Body of pancreas (tissue), 4 donors: Measurements from ENCODE around the gene WDR82. TPM values are rescaled to one million over a fixed set of nuclear protein-coding genes. Genes with fewer than 3 reads are reported as not detected.
"Not testable (repeated sequence)": the region's sequence is repeated elsewhere in the genome, so short reads cannot be mapped to it uniquely, and the experiment has no call there.

Experiments
- ATAC-seq: fragments of 150-250 bp; one replicate; pipeline ENCODE4 v1.9.1; 2016
- DNase-seq, 4 donors: peaks; one replicate each; pipeline ENCODE4 v3.0.0-alpha.2; 2019
- H3K27ac ChIP-seq, 4 donors: fragments of 200-600 bp; sonication (generic); 1 replicate in 3 of 4; 2 replicates in 1 of 4; pipeline versions ENCODE4 v1.5.1 to v1.6.1; 2016 to 2019; ENCODE audit warnings: mild to moderate bottlenecking in 1 of 4, mixed read lengths in 1 of 4, moderate library complexity in 1 of 4
- H3K27me3 ChIP-seq, 2 donors: fragments of 200-600 bp; sonication (generic); one replicate each; pipeline ENCODE4 v1.6.0; 2016; ENCODE audit warnings: mild to moderate bottlenecking in 1 of 2
- H3K36me3 ChIP-seq, 2 donors: fragments of 200-600 bp; sonication (generic); replicated peaks in 1 of 2; 2 replicates each; pipeline ENCODE4 v1.5.1; 2016; ENCODE audit warnings: low read depth in 2 of 2; ENCODE audit not compliant: insufficient read depth in 1 of 2
- H3K4me1 ChIP-seq: fragments of 200-600 bp; sonication (generic); one replicate; pipeline ENCODE4 v1.6.0; 2016
- H3K4me3 ChIP-seq, 2 donors: fragments of 200-600 bp; sonication (generic); 1 replicate in 1 of 2; 2 replicates in 1 of 2; pipeline ENCODE4 v1.5.1; 2016 to 2019
- H3K9me3 ChIP-seq, 3 donors: fragments of 200-600 bp; sonication (generic); 1 replicate in 2 of 3; 2 replicates in 1 of 3; pipeline ENCODE4 v1.5.1; 2016
- CTCF ChIP-seq, 7 experiments: fragments of 450-650 bp in 4 of 7; fragments of 200-600 bp in 3 of 7; sonication (generic) in 3 of 7; IDR thresholded peaks; one replicate each; pipeline ENCODE4 v1.5.1; 2016 to 2019; ENCODE audit warnings: antibody characterized with exemption in 7 of 7
- POLR2A ChIP-seq, 3 donors: fragments of 450-650 bp; IDR thresholded peaks; one replicate each; pipeline ENCODE4 v1.6.1; 2016; ENCODE audit warnings: antibody characterized with exemption in 3 of 3, mild to moderate bottlenecking in 2 of 3
- whole genome bisulfite sequencing, 2 donors: methylation state at CpG; one replicate each; pipeline ENCODE4 v1.1.5; 2017; 5-methylcytosine and 5-hydroxymethylcytosine counted together
- intact Hi-C: fragments of 100-400 bp; cut with DNase I; formaldehyde crosslinking; loops from one replicate; pipeline ENCODE4 v1.15.1; 2023
- total RNA-seq, 2 donors: library from RNA; depleted of rRNA; stranded (reverse); fragments of >200 nt; gene quantifications; one replicate each; pipeline ENCODE4 v1.1.0, GENCODE V29; 2016

The WDR82 gene
- total RNA-seq, 2 donors from 2014 or later, result 19.1 to 21.5 TPM

- ATAC-seq (peak; percentile 38), DNase-seq (peak; percentile 81 to 86 (median 84))
- H3K36me3 ChIP-seq, result no peaks in the 10 kb centered on the region
- H3K4me3 ChIP-seq, result peak overlapping the region; percentile 55 to 85
- peaks cover 66% of the 10 kb centered on the region for H3K4me1 ChIP-seq
- H3K27ac ChIP-seq, result peak overlapping the region; percentile 87 to 98 (median 97)
- TF ChIP-seq POLR2A (IDR thresholded peaks at IDR 0.05), result peak; percentile 48 to 82 (median 76)
- no peak for TF ChIP-seq CTCF (IDR thresholded peaks at IDR 0.05)
- intact Hi-C loops, result no loop called here
- H3K27me3 ChIP-seq, result no peaks in the 10 kb centered on the region
- no peaks in the 10 kb centered on the region for H3K9me3 ChIP-seq
- 0 to 3% methylated on average over 28 of the region's 28 CpGs for whole genome bisulfite sequencing, 2 donors
Observed at GRCh38 chr3:52277071-52277964, 1.1 kb downstream of the WDR82 start.

GRCh38 chr3:52274781-52275180 is 3.7 kb downstream of the WDR82 start:
- H3K4me3 ChIP-seq, DNase-seq, H3K27me3 ChIP-seq, H3K9me3 ChIP-seq, H3K36me3 ChIP-seq, ATAC-seq, intact Hi-C loops, H3K27ac ChIP-seq: not testable (repeated sequence)
- H3K4me1 ChIP-seq, result peaks cover 77% of the 10 kb centered on the region
- 91 to 94% methylated on average over 18 of the region's 18 CpGs for WGBS, 2 donors

- Histone ChIP-seq H3K27ac (no peak overlapping the region), H3K4me1 (peaks cover 69% of the 10 kb centered on the region)
- WGBS, 2 donors, result 59 to 70% methylated on average over 3 of the region's 3 CpGs
Observed at GRCh38 chr3:52272831-52273230, 5.6 kb downstream of the WDR82 start.

DNA sequence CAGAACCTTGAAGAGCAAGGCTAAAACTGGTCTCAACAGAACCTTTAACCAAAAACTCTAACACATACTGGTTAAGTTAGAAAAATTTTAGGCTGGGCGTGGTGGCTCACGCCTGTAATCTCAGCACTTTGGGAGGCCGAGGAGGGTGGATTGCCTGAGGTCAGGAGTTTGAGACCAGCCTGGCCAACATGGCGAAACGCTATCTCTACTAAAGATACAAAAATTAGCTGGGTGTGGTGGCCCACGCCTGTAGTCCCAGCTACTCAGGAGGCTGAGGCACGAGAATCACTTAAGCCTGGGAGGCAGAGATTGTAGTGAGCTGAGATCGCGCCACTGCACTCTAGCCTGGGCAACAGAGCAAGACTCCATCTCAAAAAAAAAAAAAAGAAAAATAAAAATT is 6.3 kb downstream of the WDR82 start:
- WGBS, 2 donors, result 84 to 91% methylated on average over 9 of the region's 9 CpGs
- ATAC-seq, H3K9me3 ChIP-seq, H3K27me3 ChIP-seq, H3K27ac ChIP-seq, intact Hi-C loops, H3K4me3 ChIP-seq, H3K36me3 ChIP-seq, DNase-seq: not testable (repeated sequence)
- peaks cover 72% of the 10 kb centered on the region for H3K4me1 ChIP-seq

More at GRCh38 chr3:52272831-52273230, 5.6 kb downstream of the WDR82 start:
- intact Hi-C loops, result no loop called here
- Histone ChIP-seq H3K9me3 (no peaks in the 10 kb centered on the region), H3K4me3 (no peak overlapping the region), H3K27me3 (no peaks in the 10 kb centered on the region), H3K36me3 (peaks cover 4 to 5% of the 10 kb centered on the region in 2 donors)
- no peak for DNase-seq
- no peak for ATAC-seq
- TF ChIP-seq POLR2A (IDR thresholded peaks at IDR 0.05) (no peak), CTCF (IDR thresholded peaks at IDR 0.05) (no peak)

DNA sequence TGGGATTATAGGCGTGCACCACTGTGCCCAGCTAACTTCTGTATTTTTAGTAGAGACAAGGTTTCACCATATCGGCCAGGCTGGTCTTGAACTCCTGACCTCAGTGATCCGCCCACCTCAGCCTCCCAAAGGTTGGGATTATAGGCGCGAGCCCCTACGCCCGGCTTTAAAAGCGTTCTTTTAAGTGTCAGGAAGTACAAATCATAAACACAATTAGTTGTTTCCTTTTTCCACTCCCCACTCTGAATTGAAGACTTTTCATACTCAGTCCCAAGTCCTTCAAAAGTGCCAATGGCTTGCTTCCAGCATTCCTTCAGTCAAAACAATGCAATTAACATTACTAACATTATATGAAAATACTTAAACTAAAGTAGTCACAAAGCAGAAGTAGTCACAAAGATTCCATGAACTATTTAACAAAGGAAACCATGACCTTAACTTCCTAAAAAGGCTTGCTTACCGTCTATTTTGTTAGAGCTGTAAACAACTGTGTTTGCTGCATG is 8.1 kb downstream of the WDR82 start:
- no peaks in the 10 kb centered on the region for H3K9me3 ChIP-seq
- intact Hi-C loops, result no loop called here
- DNase-seq (no peak), ATAC-seq (peak; percentile 33)
- TF ChIP-seq POLR2A (IDR thresholded peaks at IDR 0.05) (no peak), CTCF (IDR thresholded peaks at IDR 0.05) (no peak)
- no peaks in the 10 kb centered on the region for H3K27me3 ChIP-seq
- H3K36me3 ChIP-seq, result peaks cover 9 to 18% of the 10 kb centered on the region in 2 donors
- H3K27ac ChIP-seq, result peak overlapping the region in 2 of 4 donors; percentile 35 to 67
- 48 to 51% methylated on average over 9 of the region's 9 CpGs for WGBS, 2 donors
- no peak overlapping the region for H3K4me3 ChIP-seq
- H3K4me1 ChIP-seq, result peaks cover 58% of the 10 kb centered on the region
